HCT116 (cell line): ENCODE measurements around the gene ACTN1. TPM values are rescaled to one million over a fixed set of nuclear protein-coding genes. Genes with fewer than 3 reads are reported as not detected.
A peak's percentile ranks its signal among the peaks of the same experiment; 100 is the strongest.

Experiments
- ATAC-seq: fragments of 200-7000 bp; cut with Tn5 transposase; 2 replicates; pipeline ENCODE4 v1.9.1; 2020; ENCODE audit warnings: mild to moderate bottlenecking, moderate library complexity
- BruUV-seq: library from RNA; stranded (reverse); fragments of 400-500 nt; replicated peaks from 2 replicates; lab custom pipeline; 2021; lab: Mats Ljungman, UMichigan
- CTCF ChIA-PET: fragments of 300-600 bp; sonication (Branson Sonifier 250); formaldehyde crosslinking; loops from one replicate; lab custom pipeline; 2021; ENCODE audit warnings: antibody characterized with exemption; lab: Charles Lee
- POLR2A ChIA-PET: fragments of 300-600, 350-600 bp; sonication (Branson Sonifier 250); formaldehyde crosslinking; loops from one replicate; lab custom pipeline; 2021; ENCODE audit warnings: antibody characterized with exemption; lab: Charles Lee
- RAD21 ChIA-PET, 2 experiments: fragments of 300-600 bp; sonication (Branson Sonifier 250); formaldehyde crosslinking; loops; one replicate each; lab custom pipeline; 2023; ENCODE audit warnings: low total read pairs in 2 of 2; ENCODE audit not compliant: uncharacterized antibody in 2 of 2, unreplicated experiment in 2 of 2, low non-redundant PET in 1 of 2; lab: Charles Lee
- DNase-seq: peaks from one replicate; pipeline ENCODE4 v3.0.0-alpha.2; 2010; ENCODE audit warnings: low read depth, low spot score
- H2AFZ ChIP-seq: fragments of 200-600 bp; shearing (Covaris generic), sonication (generic); 2 replicates; pipeline ENCODE4 v1.6.1; 2017; ENCODE audit warnings: low read depth, mixed run types, mixed read lengths, antibody characterized with exemption, low read length; ENCODE audit not compliant: poor library complexity, severe bottlenecking
- H3K27ac ChIP-seq: 2 replicates; pipeline ENCODE4 v1.5.1; 2012; ENCODE audit warnings: low read depth, low read length
- H3K27me3 ChIP-seq: fragments of 200-600 bp; sonication (generic); 2 replicates; pipeline ENCODE4 v1.6.1; 2016; ENCODE audit warnings: mixed run types, low read length, mixed read lengths; ENCODE audit not compliant: insufficient read depth
- H3K36me3 ChIP-seq, 2 experiments: fragments of 200-500 bp in 1 of 2; fragments of 200-600 bp in 1 of 2; sonication (Bioruptor generic) in 1 of 2; sonication (generic) in 1 of 2; 2 replicates each; pipeline versions ENCODE4 v1.5.1 to v1.6.1; 2014 to 2016; ENCODE audit warnings: low read length in 2 of 2, inconsistent platforms in 1 of 2, mixed read lengths in 1 of 2, mixed run types in 1 of 2; ENCODE audit not compliant: insufficient read depth in 2 of 2, control insufficient read depth in 1 of 2
- H3K4me1 ChIP-seq, 2 experiments: fragments of 200-600 bp in 1 of 2; sonication (generic) in 1 of 2; 2 replicates each; pipeline versions ENCODE4 v1.5.1 to v1.6.1; 2012 to 2017; ENCODE audit warnings: low read length in 2 of 2, inconsistent platforms in 1 of 2, mild to moderate bottlenecking in 1 of 2, mixed read lengths in 1 of 2, mixed run types in 1 of 2, moderate library complexity in 1 of 2; ENCODE audit not compliant: insufficient read depth in 2 of 2, control insufficient read depth in 1 of 2
- H3K4me2 ChIP-seq: fragments of 200-600 bp; sonication (generic); 2 replicates; pipeline ENCODE4 v1.6.1; 2017; ENCODE audit warnings: mixed run types, low read length, mixed read lengths
- H3K4me3 ChIP-seq, 2 experiments: fragments of 200-600 bp in 1 of 2; sonication (generic) in 1 of 2; replicated peaks in 1 of 2; 2 replicates each; pipeline ENCODE4 v1.5.1; 2011 to 2016; ENCODE audit warnings: low read length in 2 of 2, control low read depth in 1 of 2, low read depth in 1 of 2, mild to moderate bottlenecking in 1 of 2, mixed read lengths in 1 of 2, mixed run types in 1 of 2
- H3K79me2 ChIP-seq: fragments of 200-600 bp; sonication (generic); 2 replicates; pipeline ENCODE4 v1.6.1; 2017; ENCODE audit warnings: mild to moderate bottlenecking, mixed run types, low read length, moderate library complexity, mixed read lengths; ENCODE audit not compliant: insufficient read depth
- H3K9ac ChIP-seq: fragments of 200-600 bp; sonication (generic); 2 replicates; pipeline ENCODE4 v1.6.1; 2016; ENCODE audit warnings: low read length, mixed read lengths
- H3K9me2 ChIP-seq: fragments of 200-600 bp; sonication (generic), shearing (Covaris generic); 2 replicates; pipeline ENCODE4 v1.6.1; 2017; ENCODE audit warnings: mixed run types, mild to moderate bottlenecking, moderate library complexity; ENCODE audit not compliant: insufficient read depth
- H3K9me3 ChIP-seq, 2 experiments: fragments of 200-500 bp in 1 of 2; fragments of 200-600 bp in 1 of 2; sonication (Bioruptor generic) in 1 of 2; sonication (generic) in 1 of 2; 2 replicates each; pipeline ENCODE4 v1.6.1; 2014 to 2017; ENCODE audit warnings: low read length in 2 of 2, mixed read lengths in 2 of 2, inconsistent platforms in 1 of 2, low read depth in 1 of 2, mild to moderate bottlenecking in 1 of 2, mixed run types in 1 of 2, moderate library complexity in 1 of 2; ENCODE audit not compliant: control insufficient read depth in 1 of 2, insufficient read depth in 1 of 2
- H4K20me1 ChIP-seq: fragments of 200-600 bp; sonication (generic), shearing (Covaris generic); 2 replicates; pipeline ENCODE4 v1.6.1; 2017; ENCODE audit warnings: mixed run types, mild to moderate bottlenecking, moderate library complexity; ENCODE audit not compliant: insufficient read depth
- EZH2 ChIP-seq: fragments of 200-600 bp; sonication (generic); IDR thresholded peaks from 2 replicates; pipeline ENCODE4 v1.6.1; 2017; ENCODE audit warnings: antibody characterized with exemption, mixed run types
- EZH2phosphoT487 ChIP-seq: fragments of 200-600 bp; IDR thresholded peaks from 2 replicates; pipeline ENCODE4 v1.6.1; 2018; ENCODE audit warnings: antibody characterized with exemption, borderline replicate concordance
- POLR2A ChIP-seq: IDR thresholded peaks from 2 replicates; pipeline ENCODE4 v1.7.0; 2011; ENCODE audit warnings: borderline replicate concordance; ENCODE audit not compliant: insufficient read depth, insufficient read length; ENCODE audit errors: extremely low read depth
- RAD21 ChIP-seq: IDR thresholded peaks from 2 replicates; pipeline ENCODE4 v1.6.1; 2012; ENCODE audit warnings: low read depth, mild to moderate bottlenecking
- SP1 ChIP-seq: IDR thresholded peaks from 2 replicates; pipeline ENCODE4 v1.6.1; 2012; ENCODE audit warnings: low read depth
- SRF ChIP-seq: IDR thresholded peaks from 2 replicates; pipeline ENCODE4 v1.6.1; 2012; ENCODE audit warnings: low read depth
- YY1 ChIP-seq: IDR thresholded peaks from 2 replicates; pipeline ENCODE4 v1.6.1; 2011; ENCODE audit warnings: low read length, low read depth, moderate library complexity, mild to moderate bottlenecking; ENCODE audit not compliant: insufficient replicate concordance; ENCODE audit errors: extremely low read depth
- ZNF274 ChIP-seq: fragments of 200-500 bp; sonication (Bioruptor generic); IDR thresholded peaks from 2 replicates; pipeline ENCODE4 v1.6.1; 2014; ENCODE audit warnings: mild to moderate bottlenecking, low read depth, low read length, inconsistent platforms
- intact Hi-C: fragments of 100-400 bp; cut with micrococcal nuclease; formaldehyde crosslinking; loops from 2 replicates; pipeline ENCODE4 v1.10.0; 2022
- total RNA-seq: library from RNA; stranded (reverse); gene quantifications from one replicate; pipeline ENCODE4 v1.2.1, GENCODE V29; 2021; ENCODE audit not compliant: unreplicated experiment
- TF ChIP-seq, protein P1 (sequence below), 3 experiments: fragments of 200-600 bp in 1 of 3; sonication (generic) in 1 of 3; IDR thresholded peaks in 2 of 3; conservative IDR thresholded peaks in 1 of 3; 2 replicates each; pipeline ENCODE4 v1.5.1; 2012 to 2017; ENCODE audit warnings: low read depth in 2 of 3, low read length in 2 of 3, antibody characterized with exemption in 1 of 3, borderline replicate concordance in 1 of 3, control low read depth in 1 of 3, mild to moderate bottlenecking in 1 of 3, mixed read lengths in 1 of 3, mixed run types in 1 of 3, moderate library complexity in 1 of 3; ENCODE audit not compliant: insufficient read depth in 1 of 3
- TF ChIP-seq, protein P2 (sequence below): IDR thresholded peaks from 2 replicates; pipeline ENCODE4 v1.6.1; 2012; ENCODE audit warnings: low read depth
- TF ChIP-seq, protein P3 (sequence below): IDR thresholded peaks from 2 replicates; pipeline ENCODE4 v1.6.1; 2012

ACTN1 gene
- total RNA-seq, 1 experiment from 2014 or later: 123 TPM

DNA sequence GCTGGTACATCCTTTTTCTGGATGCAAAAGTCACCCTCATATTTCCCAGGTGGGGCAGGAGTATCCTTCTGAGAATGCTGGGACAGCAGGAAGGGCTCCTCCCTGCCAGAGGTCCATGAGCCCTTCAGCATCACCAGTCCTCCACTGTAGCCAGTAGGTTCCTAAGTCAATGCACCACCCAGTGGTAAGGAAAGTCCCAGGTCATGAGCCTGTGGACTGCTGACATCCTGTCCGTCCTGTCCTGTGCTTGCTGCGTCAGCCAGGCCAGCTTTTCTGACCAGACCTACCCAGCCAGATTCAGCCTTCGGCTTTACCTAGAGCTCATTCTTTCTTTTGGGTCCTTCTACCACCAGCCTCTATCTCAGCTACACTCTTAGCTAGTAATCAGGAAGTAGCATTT is 23.0 kb upstream of the ACTN1 start:
- Histone ChIP-seq H3K9me3 (no peaks in the 10 kb centered on the region), H3K9me2 (no peaks in the 10 kb centered on the region), H3K27me3 (no peaks in the 10 kb centered on the region), H4K20me1 (no peaks in the 10 kb centered on the region), H2AFZ (no peak overlapping the region), H3K4me3 (no peak overlapping the region), H3K9ac (no peak overlapping the region), H3K79me2 (no peaks in the 10 kb centered on the region), H3K27ac (no peak overlapping the region), H3K36me3 (no peaks in the 10 kb centered on the region), H3K4me2 (no peak overlapping the region), H3K4me1 (peaks cover 13 to 19% of the 10 kb centered on the region in 2 experiments)
- no peak for DNase-seq
- POLR2A ChIA-PET: no interaction called here
- CTCF ChIA-PET: interaction anchor here (1.5 kb wide), 1 partner anchor 91 kb away, joined by 4 read pairs; no protein-coding TSS in a partner anchor
- intact Hi-C loops: loop anchor here (5.0 kb wide), 1 partner anchor 90 kb away; no protein-coding TSS in a partner anchor
- ATAC-seq: peak; percentile 77
- RAD21 ChIA-PET: no interaction called here
- TF ChIP-seq, protein P1, sequence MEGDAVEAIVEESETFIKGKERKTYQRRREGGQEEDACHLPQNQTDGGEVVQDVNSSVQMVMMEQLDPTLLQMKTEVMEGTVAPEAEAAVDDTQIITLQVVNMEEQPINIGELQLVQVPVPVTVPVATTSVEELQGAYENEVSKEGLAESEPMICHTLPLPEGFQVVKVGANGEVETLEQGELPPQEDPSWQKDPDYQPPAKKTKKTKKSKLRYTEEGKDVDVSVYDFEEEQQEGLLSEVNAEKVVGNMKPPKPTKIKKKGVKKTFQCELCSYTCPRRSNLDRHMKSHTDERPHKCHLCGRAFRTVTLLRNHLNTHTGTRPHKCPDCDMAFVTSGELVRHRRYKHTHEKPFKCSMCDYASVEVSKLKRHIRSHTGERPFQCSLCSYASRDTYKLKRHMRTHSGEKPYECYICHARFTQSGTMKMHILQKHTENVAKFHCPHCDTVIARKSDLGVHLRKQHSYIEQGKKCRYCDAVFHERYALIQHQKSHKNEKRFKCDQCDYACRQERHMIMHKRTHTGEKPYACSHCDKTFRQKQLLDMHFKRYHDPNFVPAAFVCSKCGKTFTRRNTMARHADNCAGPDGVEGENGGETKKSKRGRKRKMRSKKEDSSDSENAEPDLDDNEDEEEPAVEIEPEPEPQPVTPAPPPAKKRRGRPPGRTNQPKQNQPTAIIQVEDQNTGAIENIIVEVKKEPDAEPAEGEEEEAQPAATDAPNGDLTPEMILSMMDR (IDR thresholded peaks at IDR 0.05 in 2 of 3, conservative IDR thresholded peaks at IDR 0.05 in 1 of 3; ENCODE audit: borderline replicate concordance in 1 of 3, insufficient read depth in 1 of 3, low read depth in 2 of 3, low read length in 2 of 3): peak; percentile 27 to 41 (median 33); a peak in 4 of 6 replicates
- TF ChIP-seq RAD21 (peak; percentile 58), YY1 (no peak)
- no TSS peak for BruUV-seq

DNA sequence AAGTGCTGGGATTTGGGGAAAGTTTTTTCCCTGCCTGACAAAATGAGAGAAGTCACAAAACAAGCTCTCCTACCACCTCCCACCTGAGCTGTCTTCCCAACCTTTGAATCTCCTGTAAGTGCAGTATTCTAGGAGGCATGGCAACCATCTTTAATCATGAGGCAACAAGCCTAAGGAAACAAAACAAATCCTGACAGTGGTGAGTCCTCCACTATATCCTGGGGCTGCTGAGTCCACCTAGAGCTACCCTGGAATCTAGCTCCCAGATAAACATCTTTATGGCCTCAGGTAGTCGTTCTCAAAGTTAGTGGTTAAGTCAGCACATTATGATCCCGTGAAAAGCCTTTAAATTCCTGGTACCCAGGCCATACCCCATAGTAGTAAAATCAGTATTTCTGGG is 22.3 kb upstream of the ACTN1 start:
- intact Hi-C loops: loop anchor here (5.0 kb wide), 1 partner anchor 89 kb away; no protein-coding TSS in a partner anchor
- BruUV-seq: no TSS peak
- TF ChIP-seq, protein P1 (IDR thresholded peaks at IDR 0.05 in 2 of 3, conservative IDR thresholded peaks at IDR 0.05 in 1 of 3; ENCODE audit: borderline replicate concordance in 1 of 3, insufficient read depth in 1 of 3, low read depth in 2 of 3, low read length in 2 of 3): no peak
- TF ChIP-seq EZH2phosphoT487 (no peak), EZH2 (no peak), POLR2A (no peak), SRF (no peak), ZNF274 (no peak), SP1 (no peak)
- TF ChIP-seq, protein P2, sequence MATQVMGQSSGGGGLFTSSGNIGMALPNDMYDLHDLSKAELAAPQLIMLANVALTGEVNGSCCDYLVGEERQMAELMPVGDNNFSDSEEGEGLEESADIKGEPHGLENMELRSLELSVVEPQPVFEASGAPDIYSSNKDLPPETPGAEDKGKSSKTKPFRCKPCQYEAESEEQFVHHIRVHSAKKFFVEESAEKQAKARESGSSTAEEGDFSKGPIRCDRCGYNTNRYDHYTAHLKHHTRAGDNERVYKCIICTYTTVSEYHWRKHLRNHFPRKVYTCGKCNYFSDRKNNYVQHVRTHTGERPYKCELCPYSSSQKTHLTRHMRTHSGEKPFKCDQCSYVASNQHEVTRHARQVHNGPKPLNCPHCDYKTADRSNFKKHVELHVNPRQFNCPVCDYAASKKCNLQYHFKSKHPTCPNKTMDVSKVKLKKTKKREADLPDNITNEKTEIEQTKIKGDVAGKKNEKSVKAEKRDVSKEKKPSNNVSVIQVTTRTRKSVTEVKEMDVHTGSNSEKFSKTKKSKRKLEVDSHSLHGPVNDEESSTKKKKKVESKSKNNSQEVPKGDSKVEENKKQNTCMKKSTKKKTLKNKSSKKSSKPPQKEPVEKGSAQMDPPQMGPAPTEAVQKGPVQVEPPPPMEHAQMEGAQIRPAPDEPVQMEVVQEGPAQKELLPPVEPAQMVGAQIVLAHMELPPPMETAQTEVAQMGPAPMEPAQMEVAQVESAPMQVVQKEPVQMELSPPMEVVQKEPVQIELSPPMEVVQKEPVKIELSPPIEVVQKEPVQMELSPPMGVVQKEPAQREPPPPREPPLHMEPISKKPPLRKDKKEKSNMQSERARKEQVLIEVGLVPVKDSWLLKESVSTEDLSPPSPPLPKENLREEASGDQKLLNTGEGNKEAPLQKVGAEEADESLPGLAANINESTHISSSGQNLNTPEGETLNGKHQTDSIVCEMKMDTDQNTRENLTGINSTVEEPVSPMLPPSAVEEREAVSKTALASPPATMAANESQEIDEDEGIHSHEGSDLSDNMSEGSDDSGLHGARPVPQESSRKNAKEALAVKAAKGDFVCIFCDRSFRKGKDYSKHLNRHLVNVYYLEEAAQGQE: no peak
- TF ChIP-seq, protein P3, sequence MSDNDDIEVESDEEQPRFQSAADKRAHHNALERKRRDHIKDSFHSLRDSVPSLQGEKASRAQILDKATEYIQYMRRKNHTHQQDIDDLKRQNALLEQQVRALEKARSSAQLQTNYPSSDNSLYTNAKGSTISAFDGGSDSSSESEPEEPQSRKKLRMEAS: no peak

More for the DNA sequence above, 22.3 kb upstream of the ACTN1 start:
- Histone ChIP-seq H3K9me3 (no peaks in the 10 kb centered on the region), H3K79me2 (no peaks in the 10 kb centered on the region), H3K9ac (no peak overlapping the region), H4K20me1 (no peaks in the 10 kb centered on the region), H3K4me3 (no peak overlapping the region), H2AFZ (no peak overlapping the region), H3K9me2 (no peaks in the 10 kb centered on the region), H3K4me1 (peaks cover 13 to 19% of the 10 kb centered on the region in 2 experiments), H3K27me3 (no peaks in the 10 kb centered on the region), H3K36me3 (no peaks in the 10 kb centered on the region), H3K27ac (no peak overlapping the region), H3K4me2 (no peak overlapping the region)
- ATAC-seq: no peak
- CTCF ChIA-PET: no interaction called here
- RAD21 ChIA-PET: no interaction called here
- POLR2A ChIA-PET: no interaction called here
- DNase-seq: no peak
